K562 (cell line): ENCODE data around the gene PRDX2. TPM values are rescaled to one million over a fixed set of nuclear protein-coding genes. Genes with fewer than 3 reads are reported as not detected.

Experiments
- BCOR ChIP-seq: fragments of 450-650 bp; IDR thresholded peaks from 2 replicates; pipeline ENCODE4 v1.6.1; 2016
- CREB3L1 ChIP-seq: fragments of 450-650 bp; IDR thresholded peaks from 2 replicates; pipeline ENCODE4 v1.6.1; 2014; ENCODE audit warnings: low read depth, mild to moderate bottlenecking, moderate library complexity, borderline replicate concordance
- NR4A1 ChIP-seq, 2 experiments: fragments of 250-450 bp in 1 of 2; fragments of 450-650 bp in 1 of 2; sonication (Bioruptor Pico) in 1 of 2; IDR thresholded peaks; 2 replicates each; pipeline versions ENCODE4 v1.4.0 to v1.6.1; 2016 to 2020; ENCODE audit warnings: mild to moderate bottlenecking in 2 of 2, missing compliant biosample characterization in 1 of 2, missing genetic modification characterization in 1 of 2, moderate library complexity in 1 of 2
- NRF1 ChIP-seq, 2 experiments: fragments of 450-650 bp; IDR thresholded peaks in 1 of 2; conservative IDR thresholded peaks in 1 of 2; 2 replicates each; pipeline ENCODE4 v1.6.1; 2014; ENCODE audit warnings: mild to moderate bottlenecking in 2 of 2
- RUNX1 ChIP-seq: sonication (generic); IDR thresholded peaks from 2 replicates; pipeline ENCODE4 v1.6.1; 2016; ENCODE audit warnings: antibody characterized with exemption, low read depth
- SRSF3 ChIP-seq: fragments of 200-400 bp; formaldehyde crosslinking; IDR thresholded peaks from 2 replicates; pipeline ENCODE4 v1.6.1; 2016; ENCODE audit warnings: mild to moderate bottlenecking, low read length, moderate library complexity; ENCODE audit not compliant: insufficient read depth
- ZNF449 ChIP-seq: fragments of 250-450 bp; sonication (Bioruptor Pico); IDR thresholded peaks from 2 replicates; pipeline ENCODE4 v1.8.0; 2022; ENCODE audit warnings: moderate library complexity, mild to moderate bottlenecking, inconsistent platforms
- ZNF592 ChIP-seq: fragments of 450-650 bp; IDR thresholded peaks from 2 replicates; pipeline ENCODE4 v1.6.1; 2017; ENCODE audit warnings: antibody characterized with exemption, mild to moderate bottlenecking
- polyA plus RNA-seq, 8 experiments: library from polyadenylated mRNA; depleted of rRNA in 4 of 8; stranded (reverse) in 5 of 8; unstranded in 3 of 8; fragments of >200 nt; fragmentation: Nextera tagmentation in 2 of 8; fragmentation: Illumina TruSeq in 1 of 8; extraction: Ambion mirVana in 2 of 8; extraction: Trizol in 1 of 8; gene quantifications; 2 replicates each; pipeline versions ENCODE4 v1.2.1 to v1.2.3, GENCODE V29; 2011 to 2014; ENCODE audit warnings: inconsistent platforms in 1 of 8, missing spikeins in 1 of 8
- total RNA-seq, 7 experiments: library from RNA; depleted of rRNA in 6 of 7; stranded (reverse); fragments of >200 nt in 6 of 7; fragmentation: Illumina TruSeq in 2 of 7; extraction: Trizol in 2 of 7; gene quantifications; 2 replicates each; pipeline versions ENCODE4 v1.2.1 to v1.2.3, GENCODE V29; 2011 to 2021; ENCODE audit warnings: low replicate concordance in 1 of 7

PRDX2 gene
- total and polyA plus RNA-seq, 9 of the 15 experiments (the other 6 are each of a cell fraction or from before 2014, with no cell fraction given): 206 to 1,183 (median 415) TPM

GRCh38 chr19:12792051-12792852, 9.3 kb downstream of the PRDX2 start (continued):
- TF ChIP-seq ZNF449 (no peak), NR4A1 (CRISPR knock-in tag; IDR thresholded peaks at IDR 0.05) (peak; percentile 32; the same call in 1 of the 2 replicates), NR4A1 (tag; IDR thresholded peaks at IDR 0.05) (no peak), ZNF592 (peak; percentile 66; the same call in 1 of the 2 replicates), RUNX1 (peak; percentile 59; the same call in 1 of the 2 replicates), NRF1 (conservative IDR thresholded peaks at IDR 0.05 in 1 of 2, IDR thresholded peaks at IDR 0.05 in 1 of 2) (peak; percentile 56 to 68), BCOR (0 out of 2 replicates have a peak, but pooled peaks have one; percentile 39), CREB3L1 (peak; percentile 21; the same call in 1 of the 2 replicates), SRSF3 (peak; percentile 69; the same call in 1 of the 2 replicates)
